Measurements from ENCODE around the gene ELL2.

GRCh38 chr5:95960667-95961616 lies 709 bp downstream of the ELL2 start:
- TF ChIP-seq CTCF (IDR thresholded peaks at IDR 0.05) (peak; percentile 46 to 94 (median 78)), POLR2A (IDR thresholded peaks at IDR 0.05) (no peak)

Measured in heart left ventricle (tissue), 13 donors.